ENCODE data around the gene EEF1AKMT4.

EEF1AKMT4 gene

GRCh38 chr3:184249412-184250166, at the start of gene EEF1AKMT4:
EEF1AKMT4 (plus strand) TSS chr3:184249672; CDS start chr3:184249695, 23 bp downstream.
- H3K4me3 Mint-ChIP-seq = peak within 1 kb of the TSS; percentile 99
- peaks cover 36% of the 10 kb centered on the region for H3K4me1 Mint-ChIP-seq
- H3K36me3 Mint-ChIP-seq = peaks cover 36% of the 10 kb centered on the region
- H3K27ac Mint-ChIP-seq = peak within 1 kb of the TSS; percentile 100
- ATAC-seq = peak; percentile 91
- H3K9me3 Mint-ChIP-seq = no peaks in the 10 kb centered on the region
- DNase-seq (ENCODE audit: low spot score in 2 of 2) = peak; percentile 81 to 95

DNA sequence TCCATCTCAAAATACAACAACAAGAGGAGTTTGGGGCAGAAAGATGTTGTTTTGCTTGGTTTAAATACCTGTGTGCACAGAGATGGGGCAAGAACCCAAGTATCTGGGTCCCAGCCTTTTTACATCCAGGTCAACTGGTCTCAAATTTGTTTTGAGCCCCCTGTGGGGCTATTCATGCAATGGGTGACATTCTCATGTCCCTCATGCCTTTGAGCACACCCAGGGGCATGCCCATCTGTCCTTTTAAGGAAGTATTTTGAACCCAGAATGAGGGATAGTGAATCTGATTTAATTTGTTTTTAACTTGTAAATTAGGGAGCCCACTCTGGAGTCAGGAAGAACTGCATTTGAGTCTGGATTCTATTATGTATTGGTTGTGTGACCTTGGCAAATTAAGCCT, 48.6 kb upstream of the EEF1AKMT4 start:
- H3K9me3 Mint-ChIP-seq = no peaks in the 10 kb centered on the region

GRCh38 chr3:184203526-184203925, 45.9 kb upstream of the EEF1AKMT4 start:
- ATAC-seq (no peak), DNase-seq (ENCODE audit: low spot score in 2 of 2) (no peak)
- Mint-ChIP-seq H3K36me3 (no peaks in the 10 kb centered on the region), H3K27ac (no peak overlapping the region), H3K4me3 (no peak overlapping the region), H3K9me3 (no peaks in the 10 kb centered on the region), H3K4me1 (no peaks in the 10 kb centered on the region)

More for the DNA sequence above, 48.6 kb upstream of the EEF1AKMT4 start:
- H3K4me1 Mint-ChIP-seq = no peaks in the 10 kb centered on the region
- H3K4me3 Mint-ChIP-seq = no peak overlapping the region
- DNase-seq (ENCODE audit: low spot score in 2 of 2) = no peak
- H3K36me3 Mint-ChIP-seq = peaks cover under 1% of the 10 kb centered on the region
- no peak overlapping the region for H3K27ac Mint-ChIP-seq
- no peak for ATAC-seq

- DNase-seq (ENCODE audit: low spot score in 2 of 2) = no peak
- no peak for ATAC-seq
- Mint-ChIP-seq H3K36me3 (no peaks in the 10 kb centered on the region), H3K9me3 (no peaks in the 10 kb centered on the region), H3K27ac (no peak overlapping the region), H3K4me1 (no peaks in the 10 kb centered on the region), H3K4me3 (no peak overlapping the region)
Observed at GRCh38 chr3:184209146-184209923, 40.1 kb upstream of the EEF1AKMT4 start.

DNA sequence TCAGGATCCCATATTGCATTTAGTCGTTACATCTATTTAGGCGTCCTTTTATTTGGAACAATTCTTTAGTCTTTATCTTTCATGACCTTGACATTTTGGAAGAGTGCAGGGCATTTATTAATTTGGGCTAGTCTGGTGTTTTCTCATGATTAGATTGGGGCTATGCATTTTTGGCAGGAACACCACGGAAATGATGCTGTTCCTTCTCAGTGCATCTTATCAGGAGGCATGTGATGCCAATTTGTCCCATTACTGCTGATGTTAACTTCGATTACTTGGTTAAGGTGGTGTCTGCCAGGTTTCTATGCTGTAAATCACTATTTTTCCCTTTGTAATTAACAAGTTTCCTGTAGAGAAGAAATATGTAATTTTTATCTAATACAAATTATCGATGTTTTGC, 38.2 kb upstream of the EEF1AKMT4 start:
- DNase-seq (ENCODE audit: low spot score in 2 of 2) = no peak
- Mint-ChIP-seq H3K4me3 (no peak overlapping the region), H3K36me3 (no peaks in the 10 kb centered on the region), H3K4me1 (no peaks in the 10 kb centered on the region), H3K9me3 (no peaks in the 10 kb centered on the region), H3K27ac (no peak overlapping the region)
- ATAC-seq = no peak

- no peak overlapping the region for H3K27ac Mint-ChIP-seq
- ATAC-seq = no peak
- H3K9me3 Mint-ChIP-seq = no peaks in the 10 kb centered on the region
- no peak for DNase-seq (ENCODE audit: low spot score in 2 of 2)
- no peaks in the 10 kb centered on the region for H3K36me3 Mint-ChIP-seq
- no peak overlapping the region for H3K4me3 Mint-ChIP-seq
- no peaks in the 10 kb centered on the region for H3K4me1 Mint-ChIP-seq
Observed at GRCh38 chr3:184211718-184212117, 37.8 kb upstream of the EEF1AKMT4 start.

GRCh38 chr3:184218814-184219213, 30.7 kb upstream of the EEF1AKMT4 start:
- H3K36me3 Mint-ChIP-seq = no peaks in the 10 kb centered on the region

GRCh38 chr3:184222521-184222920, 27.0 kb upstream of the EEF1AKMT4 start:
- H3K9me3 Mint-ChIP-seq = no peaks in the 10 kb centered on the region
- ATAC-seq = no peak
- no peak overlapping the region for H3K27ac Mint-ChIP-seq
- DNase-seq (ENCODE audit: low spot score in 2 of 2) = no peak
- no peaks in the 10 kb centered on the region for H3K36me3 Mint-ChIP-seq
- H3K4me1 Mint-ChIP-seq = no peaks in the 10 kb centered on the region
- H3K4me3 Mint-ChIP-seq = no peak overlapping the region

More at GRCh38 chr3:184218814-184219213, 30.7 kb upstream of the EEF1AKMT4 start:
- Mint-ChIP-seq H3K27ac (no peak overlapping the region), H3K4me3 (no peak overlapping the region), H3K9me3 (no peaks in the 10 kb centered on the region), H3K4me1 (no peaks in the 10 kb centered on the region)
- no peak for ATAC-seq
- no peak for DNase-seq (ENCODE audit: low spot score in 2 of 2)

DNA sequence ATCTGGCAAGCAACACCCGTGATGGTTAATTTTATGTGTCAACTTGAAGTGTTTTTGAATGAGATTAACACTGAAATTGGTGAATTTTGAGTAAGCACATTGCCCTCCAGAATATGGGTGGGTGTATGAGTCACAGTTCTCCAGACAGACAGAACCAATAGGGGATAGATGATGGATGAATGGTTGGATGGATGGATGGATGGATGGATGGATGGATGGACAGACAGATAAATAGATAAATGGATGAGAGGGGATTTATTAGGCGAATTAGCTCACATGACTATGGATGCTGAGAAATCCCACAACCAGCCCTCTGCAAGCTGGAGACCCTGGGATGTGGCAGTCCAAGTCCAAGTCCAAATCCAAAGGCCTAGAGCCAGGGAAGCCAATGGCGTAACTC, 25.5 kb upstream of the EEF1AKMT4 start:
- peaks cover 4% of the 10 kb centered on the region for H3K4me1 Mint-ChIP-seq
- no peaks in the 10 kb centered on the region for H3K36me3 Mint-ChIP-seq
- H3K27ac Mint-ChIP-seq = no peak overlapping the region
- no peak for DNase-seq (ENCODE audit: low spot score in 2 of 2)
- ATAC-seq = no peak
- no peaks in the 10 kb centered on the region for H3K9me3 Mint-ChIP-seq
- H3K4me3 Mint-ChIP-seq = no peak overlapping the region

DNA sequence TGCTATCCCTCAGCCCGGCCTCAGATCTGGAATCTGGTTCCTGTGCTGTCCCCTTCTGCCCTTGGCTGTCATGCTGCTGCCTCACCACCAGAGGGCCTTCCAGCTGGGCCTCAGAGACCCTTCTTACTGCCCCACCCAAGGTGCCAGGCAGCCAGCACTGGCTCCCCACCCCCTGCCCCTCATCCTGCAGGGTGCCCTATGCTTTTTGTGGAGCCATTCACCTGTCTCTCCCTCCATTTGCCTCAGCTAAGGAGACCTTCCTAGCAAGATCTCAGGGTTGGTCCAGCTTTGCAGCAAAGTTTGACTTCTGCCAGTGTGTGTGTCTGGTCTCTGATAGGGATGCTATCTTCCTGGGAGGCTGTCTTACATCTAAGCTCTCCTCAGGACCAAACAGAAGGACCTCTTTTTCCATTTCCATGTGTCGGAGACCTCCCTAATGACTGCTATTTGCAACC, 22.0 kb upstream of the EEF1AKMT4 start:
- peaks cover 15% of the 10 kb centered on the region for H3K4me1 Mint-ChIP-seq
- DNase-seq (ENCODE audit: low spot score in 2 of 2) = peak; percentile 53 to 74
- ATAC-seq = peak; percentile 57
- H3K27ac Mint-ChIP-seq = no peak overlapping the region
- no peaks in the 10 kb centered on the region for H3K36me3 Mint-ChIP-seq
- no peaks in the 10 kb centered on the region for H3K9me3 Mint-ChIP-seq
- H3K4me3 Mint-ChIP-seq = no peak overlapping the region

DNA sequence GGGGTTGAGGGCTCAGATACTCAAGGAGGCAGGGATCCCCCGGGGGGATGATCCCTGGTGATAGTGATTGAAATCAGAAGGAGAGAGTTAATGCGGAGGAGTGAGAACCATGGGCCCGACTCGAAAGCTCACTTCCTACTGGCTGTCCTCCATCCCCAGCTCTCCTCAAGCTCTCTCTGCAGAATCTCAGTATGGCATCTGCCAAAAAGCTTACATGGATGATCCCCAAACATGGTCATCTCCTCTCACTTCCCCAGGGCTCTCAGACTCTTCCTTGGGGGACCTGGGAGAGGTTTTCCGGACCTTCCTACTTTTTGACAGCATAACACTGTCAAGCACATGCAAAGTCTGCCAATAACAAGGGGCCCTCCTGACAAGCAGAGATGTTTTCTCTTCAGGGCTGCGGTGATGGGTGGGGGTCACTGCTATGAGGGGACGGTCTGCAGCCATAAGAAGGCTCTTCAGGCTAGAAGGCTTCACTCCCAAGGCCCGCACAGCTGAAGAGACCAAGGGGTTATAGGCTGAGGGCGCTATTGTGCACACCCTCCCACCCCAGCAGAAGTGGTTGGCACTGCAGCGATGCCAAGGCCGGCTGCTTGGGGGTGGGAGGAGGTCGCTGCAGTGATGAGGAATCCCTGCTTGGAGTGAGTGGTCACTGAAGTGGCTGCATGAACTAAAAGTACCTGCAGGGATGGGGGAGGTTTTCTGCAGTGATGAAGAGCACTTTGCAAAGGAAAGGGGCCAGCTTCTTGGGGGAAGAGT, 20.9 kb upstream of the EEF1AKMT4 start:
- Mint-ChIP-seq H3K27ac (no peak overlapping the region), H3K4me3 (peak overlapping the region; percentile 75), H3K9me3 (no peaks in the 10 kb centered on the region), H3K4me1 (peaks cover 15% of the 10 kb centered on the region), H3K36me3 (no peaks in the 10 kb centered on the region)
- DNase-seq (ENCODE audit: low spot score in 2 of 2) = no peak
- ATAC-seq = no peak

DNA sequence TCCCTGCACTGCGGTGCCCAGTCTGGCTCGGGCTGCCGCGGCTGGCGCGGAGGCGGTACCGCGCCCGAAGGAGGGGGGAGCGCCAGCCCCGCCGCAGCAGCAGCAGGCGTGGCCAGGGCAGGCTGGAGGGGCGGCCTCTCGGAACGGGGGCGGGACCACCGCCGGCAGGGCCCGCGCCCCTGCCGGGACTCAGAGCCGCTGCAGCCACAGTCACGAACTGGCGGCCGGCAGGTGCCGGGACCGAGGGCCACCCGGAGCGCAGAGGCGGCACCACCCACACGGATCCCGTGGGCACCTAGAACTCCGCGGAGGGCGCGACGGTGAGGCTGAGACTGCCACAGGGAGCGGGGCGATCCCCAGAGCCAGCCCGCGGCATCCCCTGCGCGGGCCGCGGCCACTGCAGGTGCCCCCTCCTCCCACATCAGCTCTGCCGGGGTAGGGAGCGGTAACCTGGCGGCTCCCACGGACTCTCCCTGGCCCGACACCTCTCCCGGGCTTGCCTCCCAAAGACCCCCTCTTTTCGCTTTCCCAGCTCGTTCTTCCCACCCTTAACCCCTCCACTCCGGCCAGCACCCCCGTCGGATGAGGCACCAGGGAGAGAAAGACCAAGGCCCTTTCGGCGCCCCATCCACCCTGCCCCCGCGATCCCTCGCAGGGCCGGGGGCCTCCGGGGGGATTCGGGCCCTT, 19.9 kb upstream of the EEF1AKMT4 start, which contains the start of gene VWA5B2:
Gene VWA5B2 (plus strand): TSS at position 192 of the 687 bp plus-strand sequence. CDS start 944 bp downstream, outside the sequence.
- Mint-ChIP-seq H3K27ac (no peak within 1 kb of the TSS), H3K4me3 (peak within 1 kb of the TSS; percentile 75), H3K9me3 (no peaks in the 10 kb centered on the region), H3K36me3 (no peaks in the 10 kb centered on the region), H3K4me1 (peaks cover 15% of the 10 kb centered on the region)
- DNase-seq (ENCODE audit: low spot score in 2 of 2) (peak; percentile 51 to 80), ATAC-seq (peak; percentile 92)

GRCh38 chr3:184230081-184230602, 19.3 kb upstream of the EEF1AKMT4 start:
- H3K9me3 Mint-ChIP-seq = no peaks in the 10 kb centered on the region
- DNase-seq (ENCODE audit: low spot score in 2 of 2) (no peak), ATAC-seq (no peak)
- peaks cover 15% of the 10 kb centered on the region for H3K4me1 Mint-ChIP-seq
- peak overlapping the region; percentile 75 for H3K4me3 Mint-ChIP-seq
- H3K36me3 Mint-ChIP-seq = no peaks in the 10 kb centered on the region
- H3K27ac Mint-ChIP-seq = no peak overlapping the region
